Muscle layer of colon (tissue), 2 donors: ENCODE data around the gene ATP12A.

Experiments used
- H3K27ac ChIP-seq: one replicate; pipeline ENCODE4 v1.7.0; 2013; ENCODE audit warnings: low read depth, mild to moderate bottlenecking, low read length, moderate library complexity
- H3K27me3 ChIP-seq, 2 donors: one replicate each; pipeline ENCODE4 v1.7.0; 2013; ENCODE audit warnings: low read length in 2 of 2, mild to moderate bottlenecking in 2 of 2; ENCODE audit not compliant: insufficient read depth in 2 of 2, control insufficient read depth in 1 of 2
- H3K36me3 ChIP-seq: one replicate; pipeline ENCODE4 v1.7.0; 2013; ENCODE audit warnings: mild to moderate bottlenecking, low read length; ENCODE audit not compliant: insufficient read depth
- H3K4me1 ChIP-seq: one replicate; pipeline ENCODE4 v1.7.0; 2013; ENCODE audit warnings: mild to moderate bottlenecking, low read length; ENCODE audit not compliant: insufficient read depth
- H3K4me3 ChIP-seq, 2 donors: one replicate each; pipeline ENCODE4 v1.7.0; 2013; ENCODE audit warnings: low read length in 2 of 2, low read depth in 1 of 2, mild to moderate bottlenecking in 1 of 2, moderate library complexity in 1 of 2
- H3K9ac ChIP-seq: one replicate; pipeline ENCODE4 v1.7.0; 2013; ENCODE audit warnings: low read length
- H3K9me3 ChIP-seq: one replicate; pipeline ENCODE4 v1.7.0; 2013; ENCODE audit warnings: mild to moderate bottlenecking, low read length
- donor health status: abdominal sarcoma.
- donor health status: Adenocarcinoma of cecum.

ATP12A gene

GRCh38 chr13:24740014-24740890 is 60.0 kb downstream of the ATP12A start:
- Histone ChIP-seq H3K27me3 (peaks cover 0 to 17% of the 10 kb centered on the region in 2 donors), H3K27ac (no peak overlapping the region), H3K9me3 (no peaks in the 10 kb centered on the region), H3K36me3 (no peaks in the 10 kb centered on the region), H3K4me3 (no peak overlapping the region), H3K4me1 (no peaks in the 10 kb centered on the region), H3K9ac (no peak overlapping the region)

GRCh38 chr13:24741016-24741662 is 60.9 kb downstream of the ATP12A start:
- no peak overlapping the region for H3K4me3 ChIP-seq
- no peak overlapping the region for H3K27ac ChIP-seq
- peaks cover 0 to 23% of the 10 kb centered on the region in 2 donors for H3K27me3 ChIP-seq
- no peaks in the 10 kb centered on the region for H3K36me3 ChIP-seq
- H3K9me3 ChIP-seq = no peaks in the 10 kb centered on the region
- H3K4me1 ChIP-seq = no peaks in the 10 kb centered on the region
- no peak overlapping the region for H3K9ac ChIP-seq

- H3K9me3 ChIP-seq = no peaks in the 10 kb centered on the region
- no peaks in the 10 kb centered on the region for H3K4me1 ChIP-seq
- no peak overlapping the region for H3K27ac ChIP-seq
- no peak overlapping the region for H3K4me3 ChIP-seq
- no peak overlapping the region for H3K9ac ChIP-seq
- no peaks in the 10 kb centered on the region for H3K36me3 ChIP-seq
- H3K27me3 ChIP-seq = peaks cover 0 to 30% of the 10 kb centered on the region in 2 donors
Observed at GRCh38 chr13:24741791-24742190, 61.6 kb downstream of the ATP12A start.

- H3K9ac ChIP-seq = no peak overlapping the region
- H3K27me3 ChIP-seq = peaks cover 0 to 35% of the 10 kb centered on the region in 2 donors
- no peaks in the 10 kb centered on the region for H3K4me1 ChIP-seq
- H3K36me3 ChIP-seq = no peaks in the 10 kb centered on the region
- H3K4me3 ChIP-seq = no peak overlapping the region
- H3K9me3 ChIP-seq = no peaks in the 10 kb centered on the region
- no peak overlapping the region for H3K27ac ChIP-seq
Observed at GRCh38 chr13:24742294-24742693, 62.1 kb downstream of the ATP12A start.

GRCh38 chr13:24742977-24743376 is 62.8 kb downstream of the ATP12A start:
- peaks cover 0 to 39% of the 10 kb centered on the region in 2 donors for H3K27me3 ChIP-seq
- no peaks in the 10 kb centered on the region for H3K4me1 ChIP-seq
- H3K27ac ChIP-seq = no peak overlapping the region

GRCh38 chr13:24744247-24744646 is 64.0 kb downstream of the ATP12A start:
- H3K4me1 ChIP-seq = no peaks in the 10 kb centered on the region
- no peak overlapping the region for H3K4me3 ChIP-seq
- no peak overlapping the region for H3K9ac ChIP-seq
- H3K27me3 ChIP-seq = peaks cover 0 to 39% of the 10 kb centered on the region in 2 donors
- H3K36me3 ChIP-seq = no peaks in the 10 kb centered on the region
- H3K9me3 ChIP-seq = no peaks in the 10 kb centered on the region
- H3K27ac ChIP-seq = no peak overlapping the region

More at GRCh38 chr13:24742977-24743376, 62.8 kb downstream of the ATP12A start:
- Histone ChIP-seq H3K9ac (no peak overlapping the region), H3K4me3 (no peak overlapping the region), H3K36me3 (no peaks in the 10 kb centered on the region), H3K9me3 (no peaks in the 10 kb centered on the region)

- H3K4me3 ChIP-seq = no peak overlapping the region
- no peaks in the 10 kb centered on the region for H3K4me1 ChIP-seq
- no peak overlapping the region for H3K9ac ChIP-seq
- no peak overlapping the region for H3K27ac ChIP-seq
- H3K9me3 ChIP-seq = no peaks in the 10 kb centered on the region
- no peaks in the 10 kb centered on the region for H3K36me3 ChIP-seq
- peaks cover 0 to 39% of the 10 kb centered on the region in 2 donors for H3K27me3 ChIP-seq
Observed at GRCh38 chr13:24745516-24745860, 65.3 kb downstream of the ATP12A start.

GRCh38 chr13:24745861-24746617 is 65.8 kb downstream of the ATP12A start:
- no peaks in the 10 kb centered on the region for H3K9me3 ChIP-seq
- no peak overlapping the region for H3K4me3 ChIP-seq
- H3K36me3 ChIP-seq = no peaks in the 10 kb centered on the region
- H3K9ac ChIP-seq = no peak overlapping the region
- H3K27ac ChIP-seq = no peak overlapping the region
- H3K4me1 ChIP-seq = no peaks in the 10 kb centered on the region
- peaks cover 0 to 39% of the 10 kb centered on the region in 2 donors for H3K27me3 ChIP-seq

- H3K9ac ChIP-seq = no peak overlapping the region
- H3K9me3 ChIP-seq = no peaks in the 10 kb centered on the region
- peaks cover 0 to 39% of the 10 kb centered on the region in 2 donors for H3K27me3 ChIP-seq
- H3K27ac ChIP-seq = no peak overlapping the region
- H3K4me3 ChIP-seq = no peak overlapping the region
- H3K4me1 ChIP-seq = no peaks in the 10 kb centered on the region
- no peaks in the 10 kb centered on the region for H3K36me3 ChIP-seq
Observed at GRCh38 chr13:24746618-24747247, 66.5 kb downstream of the ATP12A start.

- Histone ChIP-seq H3K4me3 (peak overlapping the region in 1 of 2 donors; percentile 42), H3K9ac (no peak overlapping the region), H3K36me3 (no peaks in the 10 kb centered on the region), H3K27me3 (peaks cover 0 to 39% of the 10 kb centered on the region in 2 donors), H3K9me3 (no peaks in the 10 kb centered on the region), H3K4me1 (no peaks in the 10 kb centered on the region), H3K27ac (no peak overlapping the region)
Observed at GRCh38 chr13:24747248-24748060, 67.2 kb downstream of the ATP12A start.
